GM10847 (cell line): ENCODE results near the gene BRINP1.

Source experiments
- POLR2A ChIP-seq: IDR thresholded peaks from 2 replicates; pipeline ENCODE4 v1.6.1; 2011; ENCODE audit not compliant: insufficient read length; ENCODE audit errors: extremely low read depth

BRINP1 gene

GRCh38 chr9:119272500-119273211 is 96.6 kb downstream of the BRINP1 start:
- no peak for TF ChIP-seq POLR2A

GRCh38 chr9:119268985-119269384 is 100.2 kb downstream of the BRINP1 start:
- TF ChIP-seq POLR2A: no peak

DNA sequence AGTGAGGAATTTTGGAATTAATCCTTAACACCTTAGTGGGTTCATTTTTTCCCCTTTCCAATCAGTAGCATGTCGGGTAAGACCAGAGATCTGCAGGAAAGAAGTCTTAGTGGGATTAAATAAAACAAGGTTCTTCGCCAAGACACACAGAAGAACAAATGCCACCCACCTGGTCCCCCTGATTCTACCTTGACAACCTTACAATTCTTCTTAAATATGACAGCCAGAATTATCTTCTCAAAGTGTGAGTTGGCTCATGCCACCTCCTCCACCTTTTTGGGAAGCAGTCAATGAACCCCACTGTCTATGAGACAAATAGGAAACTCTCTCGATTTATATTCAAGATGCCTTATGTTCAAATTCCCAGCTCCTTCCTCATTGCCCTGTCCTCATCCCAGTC is 105.1 kb downstream of the BRINP1 start:
- TF ChIP-seq POLR2A: no peak

DNA sequence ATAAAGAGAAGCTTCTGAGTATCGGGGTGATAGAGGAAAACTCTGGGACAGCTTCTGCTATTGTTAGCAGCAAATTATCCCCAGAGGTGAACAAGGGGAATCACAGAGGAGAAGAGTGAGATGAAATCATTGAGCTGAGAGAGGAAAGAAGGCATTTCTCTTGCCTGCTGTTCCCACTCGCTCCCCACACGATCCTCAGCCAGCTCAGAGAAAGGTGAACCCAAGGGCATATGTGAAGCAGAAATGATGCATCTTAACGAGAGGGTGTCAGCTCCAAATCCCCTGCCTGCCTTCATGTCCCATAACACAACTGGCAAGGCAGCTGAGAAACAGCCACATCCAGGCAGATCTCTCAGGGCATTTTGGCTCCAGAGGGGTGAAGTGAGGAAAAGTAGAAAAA is 111.6 kb downstream of the BRINP1 start:
- no peak for TF ChIP-seq POLR2A

DNA sequence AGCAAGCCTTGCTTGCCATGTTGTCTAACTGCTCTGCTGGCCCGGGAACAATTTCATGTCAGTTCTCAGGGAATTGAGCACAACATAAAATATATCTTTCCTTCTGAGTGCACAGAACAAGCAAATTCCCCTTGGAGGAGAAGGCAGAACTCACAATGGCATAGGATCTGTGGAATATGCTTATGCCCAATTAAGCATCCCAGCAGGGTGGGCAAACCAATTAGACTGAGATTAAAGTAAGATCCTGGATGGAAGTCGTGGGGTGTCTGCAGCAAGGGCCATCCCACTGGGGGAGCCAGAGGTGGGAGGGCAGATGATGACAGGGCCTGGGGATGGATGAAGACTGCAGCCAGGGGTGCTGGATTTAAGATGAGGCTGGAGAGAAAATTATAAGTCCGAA is 114.1 kb downstream of the BRINP1 start:
- no peak for TF ChIP-seq POLR2A

DNA sequence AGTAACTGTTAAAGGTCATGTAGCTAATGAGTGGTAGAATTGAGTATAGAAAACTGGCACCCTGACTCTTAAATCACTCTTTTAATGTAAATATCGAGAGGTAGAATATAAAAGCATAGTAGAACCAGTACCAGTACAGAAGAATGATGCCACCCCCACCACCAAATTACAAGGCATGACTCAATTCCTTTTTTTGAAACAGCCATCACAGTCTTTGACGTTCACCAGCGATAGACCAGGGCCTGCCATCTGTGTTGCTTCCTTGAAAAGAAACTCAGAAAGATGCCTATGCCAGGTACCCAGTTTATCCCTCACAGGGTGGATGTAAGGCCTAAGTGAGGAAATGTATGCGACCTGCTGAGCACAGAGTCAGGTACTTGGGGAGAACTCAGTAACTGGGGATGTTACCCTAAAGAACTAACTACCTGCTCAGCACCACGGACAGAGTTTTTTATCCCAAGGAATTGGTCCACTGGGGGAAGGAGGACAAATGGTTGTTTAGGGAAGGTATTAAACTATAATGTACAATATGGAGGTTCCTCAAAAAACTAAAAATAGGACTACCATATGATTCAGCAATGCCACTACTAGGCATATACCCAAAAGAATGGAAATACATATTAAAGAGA is 116.5 kb downstream of the BRINP1 start:
- no peak for TF ChIP-seq POLR2A

DNA sequence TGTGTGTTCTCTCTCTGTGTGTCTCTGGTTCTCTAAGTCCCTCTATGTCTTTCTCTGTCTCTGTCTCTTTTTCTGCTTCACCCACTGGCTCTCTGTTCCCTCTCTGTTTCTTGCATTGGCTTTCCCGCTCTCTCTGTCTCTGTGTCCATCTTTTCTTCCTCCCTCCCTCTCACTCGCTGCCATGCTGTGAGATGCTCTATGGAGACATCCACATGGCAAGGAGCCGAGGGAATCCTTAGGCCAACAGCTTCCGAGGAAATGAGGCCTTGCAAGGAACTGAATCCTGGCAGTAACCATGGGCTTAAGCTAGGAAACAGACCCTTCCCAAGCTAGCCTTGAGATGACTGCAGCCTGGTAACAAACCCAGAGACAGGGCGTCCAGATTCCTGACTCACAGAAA is 117.3 kb downstream of the BRINP1 start:
- no peak for TF ChIP-seq POLR2A

DNA sequence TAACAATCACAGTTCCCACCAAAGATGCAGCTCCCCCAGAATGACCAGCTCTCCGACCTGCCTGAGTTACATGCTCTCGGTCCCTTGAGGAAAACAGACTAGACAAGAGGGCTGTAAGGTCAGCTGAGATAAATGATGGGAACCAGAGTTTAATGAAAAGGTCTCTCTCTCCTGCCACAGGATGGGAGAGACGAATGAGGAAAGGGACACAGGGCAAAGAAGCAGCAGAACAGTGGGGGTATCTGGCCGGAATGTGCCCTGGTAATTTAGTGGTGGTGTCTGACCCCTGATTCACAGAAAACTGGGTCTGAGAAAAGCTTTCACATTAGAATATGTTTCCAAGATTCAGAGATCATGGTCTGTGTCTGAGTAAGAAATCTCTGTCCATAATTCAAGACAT is 118.5 kb downstream of the BRINP1 start:
- no peak for TF ChIP-seq POLR2A

DNA sequence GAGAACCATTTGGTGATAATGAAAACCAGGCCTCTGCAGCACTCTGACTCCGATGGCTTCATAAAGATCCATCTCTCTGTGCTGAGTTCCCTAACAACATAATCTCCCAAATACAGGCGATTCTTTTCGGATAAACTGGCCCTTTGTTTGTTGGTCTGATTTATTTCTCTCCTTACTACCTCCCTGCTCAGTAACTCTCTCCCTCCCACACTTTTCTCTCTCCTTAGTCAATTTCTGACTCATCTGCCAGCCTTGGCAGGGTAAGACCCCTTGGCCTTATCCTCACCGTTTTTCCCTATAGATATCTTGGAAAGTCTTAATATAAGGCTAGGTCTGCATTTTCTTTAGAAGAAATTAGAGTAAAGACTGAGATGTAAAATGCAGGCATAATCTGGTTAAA is 128.7 kb downstream of the BRINP1 start:
- no peak for TF ChIP-seq POLR2A

DNA sequence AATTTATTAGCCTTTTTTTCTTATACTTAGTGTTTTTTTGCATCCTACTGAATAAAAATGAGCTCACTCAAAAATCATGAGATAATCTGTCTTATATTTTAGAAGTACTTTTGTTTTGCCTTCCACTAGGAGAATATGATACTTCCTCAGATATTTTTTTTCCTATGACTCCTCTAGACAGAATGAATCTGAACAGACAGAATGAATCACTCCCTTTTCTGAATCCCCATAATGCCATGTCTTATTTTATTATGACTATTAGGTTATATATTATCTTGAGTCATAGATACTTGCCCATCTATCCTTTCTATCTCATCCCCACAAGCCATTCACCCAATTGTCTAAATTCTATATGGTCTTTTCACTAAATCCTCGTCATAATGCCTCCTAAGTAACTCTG is 134.6 kb downstream of the BRINP1 start:
- TF ChIP-seq POLR2A: no peak

- no peak for TF ChIP-seq POLR2A
These were observed 141.8 kb downstream of the BRINP1 start for GRCh38 chr9:119227422-119227821.

DNA sequence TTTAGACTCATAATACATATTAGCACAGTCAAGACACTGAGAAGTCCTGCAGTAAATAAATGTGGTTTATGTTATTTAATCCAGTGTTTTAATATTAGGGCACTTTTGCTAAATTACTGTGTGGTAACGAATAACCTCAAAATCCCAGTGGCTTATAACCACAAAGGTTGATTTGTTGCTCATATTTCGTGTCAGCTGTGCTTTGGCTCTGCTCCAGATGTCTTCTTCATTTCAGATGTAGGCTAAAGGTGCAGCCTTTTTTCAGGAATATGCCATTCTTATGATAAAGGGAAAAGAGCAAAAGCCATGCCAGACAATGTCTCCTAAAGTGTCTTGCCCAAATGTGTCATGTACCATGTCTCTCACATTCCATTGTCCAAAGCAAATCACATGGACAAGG is 144.8 kb downstream of the BRINP1 start:
- no peak for TF ChIP-seq POLR2A

DNA sequence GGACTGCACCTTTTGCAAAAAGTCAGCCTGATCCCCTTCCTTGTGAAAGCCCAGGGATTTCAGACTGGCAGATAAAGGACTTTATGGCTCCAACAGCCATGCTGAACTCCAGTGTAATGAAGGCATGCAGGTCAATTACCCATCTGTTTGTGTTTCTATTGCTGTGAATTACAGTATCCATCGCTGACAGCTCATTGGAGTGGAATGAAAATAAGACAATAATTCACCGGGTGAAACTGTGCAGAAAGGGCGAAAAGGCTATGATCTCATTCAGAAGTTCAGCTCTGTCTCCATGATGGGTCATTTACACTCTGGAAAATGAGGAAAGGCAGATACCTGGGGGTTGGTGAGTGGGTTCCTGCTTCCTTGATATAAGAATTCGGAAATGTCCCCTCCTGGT is 148.0 kb downstream of the BRINP1 start:
- TF ChIP-seq POLR2A: no peak

DNA sequence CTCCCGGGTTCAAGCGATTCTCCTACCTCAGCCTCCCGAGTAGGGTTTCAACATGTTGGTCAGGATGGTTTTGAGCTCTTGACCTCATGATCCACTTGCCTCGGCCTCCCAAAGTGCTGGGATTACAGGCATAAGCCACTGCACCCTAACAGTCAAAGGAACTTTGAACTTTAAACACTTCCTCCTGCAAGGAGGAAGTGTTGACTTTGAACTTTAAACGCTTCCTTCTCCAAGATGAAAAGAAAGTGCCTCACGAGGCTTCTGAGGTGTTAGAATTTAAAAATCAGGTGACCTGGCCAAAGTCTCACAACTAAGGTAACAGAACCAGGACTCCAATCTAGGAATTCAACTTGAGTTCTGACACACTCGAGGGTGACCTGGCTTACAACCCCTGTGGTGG is 150.9 kb downstream of the BRINP1 start:
- TF ChIP-seq POLR2A: no peak

- no peak for TF ChIP-seq POLR2A
These were observed 152.4 kb downstream of the BRINP1 start for GRCh38 chr9:119216651-119217331.

DNA sequence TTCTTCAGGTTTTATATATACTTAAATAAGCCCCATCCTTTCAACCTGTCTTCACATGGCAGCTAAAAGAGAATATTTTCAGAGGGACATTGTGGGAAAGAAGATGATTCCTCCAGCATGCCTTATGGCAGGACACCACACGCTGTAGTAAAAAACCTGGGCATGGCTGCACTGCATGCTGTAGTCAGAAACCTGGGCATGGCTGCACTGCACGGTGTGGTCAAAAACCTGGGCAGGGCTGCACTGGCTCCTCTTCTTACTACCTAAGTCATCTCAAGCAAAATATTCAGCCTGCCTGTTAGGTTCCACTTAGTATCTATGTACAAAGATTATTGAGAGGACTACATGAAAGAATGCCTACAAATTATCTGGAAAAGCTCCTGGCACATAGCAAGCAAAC is 153.6 kb downstream of the BRINP1 start:
- no peak for TF ChIP-seq POLR2A
